ENCODE measurements around the gene MMP25.

Gene MMP25

GRCh38 chr16:3092501-3092941 is 46.2 kb downstream of the MMP25 start:
- H3K9me3 ChIP-seq (ENCODE audit: control insufficient read depth in 1 of 2, low read length in 2 of 2): no peaks in the 10 kb centered on the region
- no peak overlapping the region for H3K4me3 ChIP-seq (ENCODE audit: low read depth in 1 of 2, low read length in 2 of 2)
- no peak overlapping the region for H3K27ac ChIP-seq (ENCODE audit: low read length)
- no peaks in the 10 kb centered on the region for H3K36me3 ChIP-seq (ENCODE audit: control insufficient read depth in 1 of 2, insufficient read depth in 2 of 2, low read length in 2 of 2)
- H3K4me1 ChIP-seq (ENCODE audit: control insufficient read depth in 1 of 2, insufficient read depth in 2 of 2, low read length in 2 of 2): peaks cover 0 to 5% of the 10 kb centered on the region in 2 donors
- H3K27me3 ChIP-seq (ENCODE audit: low read depth, low read length): no peaks in the 10 kb centered on the region

DNA sequence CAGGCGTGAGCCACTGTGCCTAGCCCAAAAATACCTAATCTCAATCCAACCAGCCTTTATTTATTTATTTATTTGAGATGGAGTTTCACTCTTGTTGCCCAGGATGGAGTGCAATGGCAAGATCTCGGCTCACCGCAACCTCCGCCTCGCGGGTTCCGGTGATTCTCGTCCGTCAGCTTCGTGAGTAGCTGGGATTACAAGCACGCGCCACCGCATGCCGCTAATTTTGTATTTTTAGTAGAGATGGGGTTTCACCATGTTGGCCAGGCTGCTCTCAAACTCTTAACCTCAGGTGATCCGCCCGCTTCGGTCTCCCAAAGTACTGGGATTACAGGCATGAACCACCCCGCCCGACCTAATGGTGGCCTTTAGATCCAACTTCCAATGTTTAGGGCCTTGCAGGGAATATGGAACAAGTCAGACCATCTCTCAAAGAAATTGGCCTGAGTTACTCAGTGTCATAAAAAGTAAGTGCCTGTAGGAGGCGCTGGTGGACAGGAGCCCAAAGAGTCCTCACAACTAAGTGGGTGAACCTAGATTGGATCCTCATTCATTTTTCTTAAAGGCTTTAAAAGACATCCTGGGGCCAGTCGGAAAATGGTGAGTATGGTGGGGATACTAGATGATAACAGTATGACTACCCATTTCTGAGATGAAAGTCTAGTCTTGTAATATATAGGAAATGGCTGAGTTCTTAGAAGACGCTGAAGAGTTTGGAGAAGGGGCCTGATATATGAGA is 48.1 kb downstream of the MMP25 start:
- Histone ChIP-seq H3K36me3 (ENCODE audit: control insufficient read depth in 1 of 2, insufficient read depth in 2 of 2, low read length in 2 of 2) (no peaks in the 10 kb centered on the region), H3K9me3 (ENCODE audit: control insufficient read depth in 1 of 2, low read length in 2 of 2) (no peaks in the 10 kb centered on the region), H3K27me3 (ENCODE audit: low read depth, low read length) (no peaks in the 10 kb centered on the region), H3K27ac (ENCODE audit: low read length) (no peak overlapping the region), H3K4me3 (ENCODE audit: low read depth in 1 of 2, low read length in 2 of 2) (no peak overlapping the region), H3K4me1 (ENCODE audit: control insufficient read depth in 1 of 2, insufficient read depth in 2 of 2, low read length in 2 of 2) (no peaks in the 10 kb centered on the region)

- no peak overlapping the region for H3K4me3 ChIP-seq (ENCODE audit: low read depth in 1 of 2, low read length in 2 of 2)
- H3K36me3 ChIP-seq (ENCODE audit: control insufficient read depth in 1 of 2, insufficient read depth in 2 of 2, low read length in 2 of 2): no peaks in the 10 kb centered on the region
- no peaks in the 10 kb centered on the region for H3K27me3 ChIP-seq (ENCODE audit: low read depth, low read length)
- H3K9me3 ChIP-seq (ENCODE audit: control insufficient read depth in 1 of 2, low read length in 2 of 2): no peaks in the 10 kb centered on the region
- H3K27ac ChIP-seq (ENCODE audit: low read length): no peak overlapping the region
- peaks cover 7 to 9% of the 10 kb centered on the region in 2 donors for H3K4me1 ChIP-seq (ENCODE audit: control insufficient read depth in 1 of 2, insufficient read depth in 2 of 2, low read length in 2 of 2)
These were observed 49.5 kb downstream of the MMP25 start for GRCh38 chr16:3095869-3096268.

DNA sequence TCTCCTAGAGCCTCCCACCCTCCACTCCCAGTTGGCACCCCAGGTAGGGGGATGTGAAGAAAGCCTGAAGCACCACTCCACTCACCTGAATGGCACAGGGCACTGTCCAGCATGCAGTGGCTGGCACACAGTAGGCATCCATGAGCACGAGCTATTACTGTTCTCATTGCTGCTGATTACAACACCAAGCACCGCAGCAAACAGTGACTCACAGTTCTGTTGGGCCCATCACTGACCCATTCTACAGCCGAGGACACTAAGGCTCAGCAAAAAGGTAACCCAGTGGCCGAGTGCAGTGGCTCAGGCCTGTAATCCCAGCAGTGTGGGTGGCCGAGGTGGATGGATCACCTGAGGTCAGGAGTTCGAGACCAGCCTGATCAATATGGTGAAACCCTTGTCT is 50.0 kb downstream of the MMP25 start:
- Histone ChIP-seq H3K36me3 (ENCODE audit: control insufficient read depth in 1 of 2, insufficient read depth in 2 of 2, low read length in 2 of 2) (no peaks in the 10 kb centered on the region), H3K4me1 (ENCODE audit: control insufficient read depth in 1 of 2, insufficient read depth in 2 of 2, low read length in 2 of 2) (peaks cover 8 to 9% of the 10 kb centered on the region in 2 donors), H3K27ac (ENCODE audit: low read length) (no peak overlapping the region), H3K9me3 (ENCODE audit: control insufficient read depth in 1 of 2, low read length in 2 of 2) (no peaks in the 10 kb centered on the region), H3K27me3 (ENCODE audit: low read depth, low read length) (no peaks in the 10 kb centered on the region), H3K4me3 (ENCODE audit: low read depth in 1 of 2, low read length in 2 of 2) (no peak overlapping the region)

DNA sequence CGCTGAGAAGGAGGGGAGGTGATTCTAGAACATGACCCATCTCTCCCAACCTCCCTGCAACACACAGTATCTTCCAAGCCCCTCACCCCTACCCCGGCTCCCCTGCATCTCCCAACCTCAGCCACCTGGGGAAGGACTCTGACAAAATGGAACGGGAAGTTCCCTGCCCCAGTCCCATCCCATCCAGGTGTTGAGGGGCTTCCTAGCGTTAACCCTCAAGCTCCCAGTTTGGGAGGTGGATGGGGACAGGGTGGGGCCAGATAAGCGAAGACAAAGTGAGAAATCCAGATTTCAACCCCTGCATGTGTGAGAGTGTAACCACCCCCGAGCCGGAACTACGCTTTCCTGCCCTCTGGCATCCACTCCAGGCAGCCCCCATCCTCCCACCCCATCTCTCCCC is 50.9 kb downstream of the MMP25 start:
- H3K9me3 ChIP-seq (ENCODE audit: control insufficient read depth in 1 of 2, low read length in 2 of 2): no peaks in the 10 kb centered on the region
- no peaks in the 10 kb centered on the region for H3K36me3 ChIP-seq (ENCODE audit: control insufficient read depth in 1 of 2, insufficient read depth in 2 of 2, low read length in 2 of 2)
- H3K27ac ChIP-seq (ENCODE audit: low read length): no peak overlapping the region
- no peaks in the 10 kb centered on the region for H3K27me3 ChIP-seq (ENCODE audit: low read depth, low read length)
- H3K4me1 ChIP-seq (ENCODE audit: control insufficient read depth in 1 of 2, insufficient read depth in 2 of 2, low read length in 2 of 2): peaks cover 8 to 9% of the 10 kb centered on the region in 2 donors
- H3K4me3 ChIP-seq (ENCODE audit: low read depth in 1 of 2, low read length in 2 of 2): no peak overlapping the region

GRCh38 chr16:3098459-3099394 is 52.4 kb downstream of the MMP25 start, which contains the start of gene ZSCAN10:
Gene ZSCAN10 (minus strand): TSS chr16:3099294. CDS start chr16:3092937, 6,357 bp downstream.
- Histone ChIP-seq H3K9me3 (ENCODE audit: control insufficient read depth in 1 of 2, low read length in 2 of 2) (no peaks in the 10 kb centered on the region), H3K27me3 (ENCODE audit: low read depth, low read length) (no peaks in the 10 kb centered on the region), H3K4me1 (ENCODE audit: control insufficient read depth in 1 of 2, insufficient read depth in 2 of 2, low read length in 2 of 2) (peaks cover 8 to 9% of the 10 kb centered on the region in 2 donors), H3K27ac (ENCODE audit: low read length) (no peak within 1 kb of the TSS), H3K36me3 (ENCODE audit: control insufficient read depth in 1 of 2, insufficient read depth in 2 of 2, low read length in 2 of 2) (no peaks in the 10 kb centered on the region), H3K4me3 (ENCODE audit: low read depth in 1 of 2, low read length in 2 of 2) (peak within 1 kb of the TSS in 1 of 2 donors; percentile 35)

DNA sequence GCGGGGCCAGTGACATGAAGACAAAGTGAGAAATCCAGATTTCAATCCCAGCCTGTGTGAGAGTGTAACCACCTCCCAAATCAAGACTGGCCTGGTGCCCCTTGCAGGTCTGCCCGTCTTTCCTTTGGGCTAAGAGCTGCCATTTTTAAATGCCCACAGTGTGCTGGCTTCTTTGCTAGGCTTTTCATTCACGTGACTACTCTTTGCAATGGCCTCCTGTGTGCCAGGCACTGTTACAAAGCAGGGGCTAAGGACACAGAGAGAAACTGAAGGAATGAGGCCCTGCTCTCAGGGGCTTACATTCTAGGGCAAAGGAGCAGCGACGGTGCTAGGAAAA is 53.0 kb downstream of the MMP25 start:
- peaks cover 8 to 9% of the 10 kb centered on the region in 2 donors for H3K4me1 ChIP-seq (ENCODE audit: control insufficient read depth in 1 of 2, insufficient read depth in 2 of 2, low read length in 2 of 2)

DNA sequence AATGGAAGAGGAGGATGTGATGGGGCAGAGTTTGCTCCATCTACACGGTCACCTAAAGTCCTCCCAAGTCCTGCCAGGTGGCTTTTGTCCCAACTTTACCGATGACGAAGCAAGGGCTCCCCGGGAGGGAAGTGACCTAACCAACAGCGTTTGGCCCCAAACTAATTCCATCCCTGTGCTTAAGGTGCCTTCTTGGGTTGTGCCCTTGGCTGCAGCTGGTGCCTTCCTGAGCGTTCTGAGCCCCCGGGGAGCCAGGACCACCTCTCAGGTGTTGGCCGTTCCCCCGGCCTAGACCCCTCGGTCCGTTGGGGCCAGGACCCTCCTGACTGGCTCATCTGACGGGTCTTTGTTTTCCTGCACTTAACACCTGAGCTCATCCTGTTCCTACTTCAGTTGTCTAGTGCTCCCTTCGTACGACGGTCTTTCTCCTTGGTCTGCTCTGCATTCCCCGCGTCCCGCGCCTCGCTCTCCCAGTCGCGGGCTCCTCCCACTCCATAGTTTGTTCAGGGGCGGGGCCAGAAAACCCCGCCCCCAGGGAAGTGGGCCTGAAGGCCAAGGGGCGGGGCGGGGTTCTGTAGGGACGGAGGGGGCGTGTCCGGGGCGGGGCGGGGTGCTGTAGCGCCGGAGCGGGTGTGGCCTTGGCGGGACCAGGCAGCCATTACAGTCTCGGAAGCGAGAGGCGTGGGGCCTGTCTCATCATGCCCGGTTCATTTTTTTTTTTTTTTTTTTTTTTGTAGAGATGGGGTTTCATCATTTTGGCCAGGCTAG is 53.6 kb downstream of the MMP25 start:
- H3K9me3 ChIP-seq (ENCODE audit: control insufficient read depth in 1 of 2, low read length in 2 of 2): no peaks in the 10 kb centered on the region
- peaks cover 8 to 9% of the 10 kb centered on the region in 2 donors for H3K4me1 ChIP-seq (ENCODE audit: control insufficient read depth in 1 of 2, insufficient read depth in 2 of 2, low read length in 2 of 2)
- no peaks in the 10 kb centered on the region for H3K36me3 ChIP-seq (ENCODE audit: control insufficient read depth in 1 of 2, insufficient read depth in 2 of 2, low read length in 2 of 2)
- H3K27ac ChIP-seq (ENCODE audit: low read length): no peak overlapping the region
- H3K27me3 ChIP-seq (ENCODE audit: low read depth, low read length): no peaks in the 10 kb centered on the region
- H3K4me3 ChIP-seq (ENCODE audit: low read depth in 1 of 2, low read length in 2 of 2): peak overlapping the region in 1 of 2 donors; percentile 35

More for the DNA sequence above, 53.0 kb downstream of the MMP25 start:
- no peaks in the 10 kb centered on the region for H3K36me3 ChIP-seq (ENCODE audit: control insufficient read depth in 1 of 2, insufficient read depth in 2 of 2, low read length in 2 of 2)
- H3K4me3 ChIP-seq (ENCODE audit: low read depth in 1 of 2, low read length in 2 of 2): no peak overlapping the region
- H3K27me3 ChIP-seq (ENCODE audit: low read depth, low read length): no peaks in the 10 kb centered on the region
- H3K9me3 ChIP-seq (ENCODE audit: control insufficient read depth in 1 of 2, low read length in 2 of 2): no peaks in the 10 kb centered on the region
- H3K27ac ChIP-seq (ENCODE audit: low read length): no peak overlapping the region

GRCh38 chr16:3101018-3101840 is 54.9 kb downstream of the MMP25 start:
- Histone ChIP-seq H3K4me1 (ENCODE audit: control insufficient read depth in 1 of 2, insufficient read depth in 2 of 2, low read length in 2 of 2) (peaks cover 8 to 13% of the 10 kb centered on the region in 2 donors), H3K4me3 (ENCODE audit: low read depth in 1 of 2, low read length in 2 of 2) (no peak overlapping the region), H3K27ac (ENCODE audit: low read length) (no peak overlapping the region), H3K36me3 (ENCODE audit: control insufficient read depth in 1 of 2, insufficient read depth in 2 of 2, low read length in 2 of 2) (no peaks in the 10 kb centered on the region), H3K27me3 (ENCODE audit: low read depth, low read length) (no peaks in the 10 kb centered on the region), H3K9me3 (ENCODE audit: control insufficient read depth in 1 of 2, low read length in 2 of 2) (no peaks in the 10 kb centered on the region)

- no peak overlapping the region for H3K27ac ChIP-seq (ENCODE audit: low read length)
- no peaks in the 10 kb centered on the region for H3K27me3 ChIP-seq (ENCODE audit: low read depth, low read length)
- H3K36me3 ChIP-seq (ENCODE audit: control insufficient read depth in 1 of 2, insufficient read depth in 2 of 2, low read length in 2 of 2): no peaks in the 10 kb centered on the region
- H3K4me3 ChIP-seq (ENCODE audit: low read depth in 1 of 2, low read length in 2 of 2): no peak overlapping the region
- no peaks in the 10 kb centered on the region for H3K9me3 ChIP-seq (ENCODE audit: control insufficient read depth in 1 of 2, low read length in 2 of 2)
- peaks cover 8 to 16% of the 10 kb centered on the region in 2 donors for H3K4me1 ChIP-seq (ENCODE audit: control insufficient read depth in 1 of 2, insufficient read depth in 2 of 2, low read length in 2 of 2)
These were observed 55.6 kb downstream of the MMP25 start for GRCh38 chr16:3101841-3102470.

Measured in muscle layer of duodenum (tissue), 2 donors.